Stomach (tissue), 4 donors: ENCODE measurements around the gene FXN.

Source experiments
- EP300 ChIP-seq: sonication (generic); formaldehyde crosslinking; IDR thresholded peaks from one replicate; pipeline ENCODE4 v1.6.1; 2017; ENCODE audit warnings: antibody characterized with exemption
- POLR2A ChIP-seq, 4 donors: fragments of 450-650 bp; IDR thresholded peaks; one replicate each; pipeline ENCODE4 v1.6.1; 2016; ENCODE audit warnings: antibody characterized with exemption in 4 of 4, control low read depth in 2 of 4, mild to moderate bottlenecking in 1 of 4, moderate library complexity in 1 of 4
- TF ChIP-seq, protein P1 (sequence below), 7 experiments: fragments of 450-650 bp in 4 of 7; fragments of 200-600 bp in 3 of 7; sonication (generic) in 3 of 7; IDR thresholded peaks; one replicate each; pipeline ENCODE4 v1.5.1; 2016 to 2019; ENCODE audit warnings: antibody characterized with exemption in 7 of 7, control low read depth in 2 of 7, mild to moderate bottlenecking in 1 of 7

DNA sequence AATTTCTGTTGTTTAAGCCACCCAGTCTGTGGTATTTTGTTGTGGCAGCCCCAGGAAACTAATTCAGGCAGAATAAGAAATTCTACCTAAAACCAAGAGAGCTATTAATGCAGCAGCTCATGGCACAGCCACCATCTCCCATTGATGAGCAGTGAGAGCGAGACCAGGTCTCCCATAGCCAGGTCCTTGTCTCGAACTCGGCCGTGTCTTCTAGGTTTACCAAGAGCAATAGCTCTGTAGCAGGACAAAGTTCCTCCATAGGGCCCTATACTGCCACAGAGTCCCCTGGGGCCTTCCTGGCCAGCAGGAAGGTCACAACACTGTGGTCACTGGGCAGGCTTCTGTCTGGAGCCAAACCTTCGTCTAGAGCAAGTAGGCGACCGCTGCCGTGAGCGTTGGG is 104.0 kb downstream of the FXN start:
- TF ChIP-seq, protein P1, sequence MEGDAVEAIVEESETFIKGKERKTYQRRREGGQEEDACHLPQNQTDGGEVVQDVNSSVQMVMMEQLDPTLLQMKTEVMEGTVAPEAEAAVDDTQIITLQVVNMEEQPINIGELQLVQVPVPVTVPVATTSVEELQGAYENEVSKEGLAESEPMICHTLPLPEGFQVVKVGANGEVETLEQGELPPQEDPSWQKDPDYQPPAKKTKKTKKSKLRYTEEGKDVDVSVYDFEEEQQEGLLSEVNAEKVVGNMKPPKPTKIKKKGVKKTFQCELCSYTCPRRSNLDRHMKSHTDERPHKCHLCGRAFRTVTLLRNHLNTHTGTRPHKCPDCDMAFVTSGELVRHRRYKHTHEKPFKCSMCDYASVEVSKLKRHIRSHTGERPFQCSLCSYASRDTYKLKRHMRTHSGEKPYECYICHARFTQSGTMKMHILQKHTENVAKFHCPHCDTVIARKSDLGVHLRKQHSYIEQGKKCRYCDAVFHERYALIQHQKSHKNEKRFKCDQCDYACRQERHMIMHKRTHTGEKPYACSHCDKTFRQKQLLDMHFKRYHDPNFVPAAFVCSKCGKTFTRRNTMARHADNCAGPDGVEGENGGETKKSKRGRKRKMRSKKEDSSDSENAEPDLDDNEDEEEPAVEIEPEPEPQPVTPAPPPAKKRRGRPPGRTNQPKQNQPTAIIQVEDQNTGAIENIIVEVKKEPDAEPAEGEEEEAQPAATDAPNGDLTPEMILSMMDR (IDR thresholded peaks at IDR 0.05) = no peak
- TF ChIP-seq EP300 (no peak), POLR2A (IDR thresholded peaks at IDR 0.05) (no peak)
